Measurements from ENCODE around the gene CDKN2AIPNL.
"Not testable (repeated sequence)": the region's sequence is repeated elsewhere in the genome, so short reads cannot be mapped to it uniquely, and the experiment has no call there.

DNA sequence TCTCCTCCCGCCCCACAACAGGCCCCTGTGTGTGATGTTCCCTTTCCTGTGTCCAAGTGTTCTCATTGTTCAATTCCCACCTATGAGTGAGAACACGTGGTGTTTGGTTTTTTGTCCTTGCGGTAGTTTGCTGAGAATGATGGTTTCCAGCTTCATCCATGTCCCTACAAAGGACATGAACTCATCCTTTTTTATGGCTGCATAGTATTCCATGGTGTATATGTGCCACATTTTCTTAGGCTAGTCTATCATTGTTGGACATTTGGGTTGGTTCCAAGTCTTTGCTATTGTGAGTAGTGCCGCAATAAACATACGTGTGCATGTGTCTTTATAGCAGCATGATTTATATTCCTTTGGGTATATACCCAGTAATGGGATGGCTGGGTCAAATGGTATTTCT lies 38.0 kb downstream of the CDKN2AIPNL start:
- TF ChIP-seq CTCF (conservative IDR thresholded peaks at IDR 0.05); EZH2 (IDR thresholded peaks at IDR 0.05; ENCODE audit: low read depth): not testable (repeated sequence)
